Fibroblast of lung (primary cell): ENCODE data around the gene PUSL1. TPM values are rescaled to one million over a fixed set of nuclear protein-coding genes. Genes with fewer than 3 reads are reported as not detected.

Experiments
- DNase-seq, 2 donors: peaks; one replicate each; pipeline versions ENCODE4 v3.0.0 to v3.0.0-alpha.2; 2010; ENCODE audit warnings: low read depth in 2 of 2
- H2AFZ ChIP-seq: 2 replicates; pipeline ENCODE4 v1.5.1; 2012; ENCODE audit warnings: low read length, control low read depth, inconsistent platforms
- H3K27ac ChIP-seq: 2 replicates; pipeline ENCODE4 v1.5.1; 2011; ENCODE audit warnings: low read length, control low read depth; ENCODE audit not compliant: insufficient read depth
- H3K27me3 ChIP-seq: 2 replicates; pipeline ENCODE4 v1.5.1; 2011; ENCODE audit warnings: mild to moderate bottlenecking, low read length; ENCODE audit not compliant: control insufficient read depth, insufficient read depth
- H3K36me3 ChIP-seq: 2 replicates; pipeline ENCODE4 v1.5.1; 2011; ENCODE audit warnings: low read length; ENCODE audit not compliant: control insufficient read depth, insufficient read depth
- H3K4me1 ChIP-seq: 2 replicates; pipeline ENCODE4 v1.5.1; 2011; ENCODE audit warnings: low read length; ENCODE audit not compliant: control insufficient read depth, insufficient read depth; ENCODE audit errors: extremely low read depth
- H3K4me2 ChIP-seq: 2 replicates; pipeline ENCODE4 v1.5.1; 2011; ENCODE audit warnings: low read length, control low read depth; ENCODE audit not compliant: insufficient read depth; ENCODE audit errors: extremely low read depth
- H3K4me3 ChIP-seq, 4 experiments: fragments of 200-600 bp in 1 of 4; sonication (generic) in 1 of 4; replicated peaks in 1 of 4; 2 replicates each; pipeline ENCODE4 v1.5.1; 2011 to 2016; ENCODE audit warnings: low read length in 4 of 4, low read depth in 3 of 4, mild to moderate bottlenecking in 3 of 4, control low read depth in 2 of 4, inconsistent platforms in 1 of 4, mixed read lengths in 1 of 4; ENCODE audit not compliant: insufficient read depth in 1 of 4; ENCODE audit errors: control extremely low read depth in 1 of 4
- H3K79me2 ChIP-seq: 2 replicates; pipeline ENCODE4 v1.5.1; 2012; ENCODE audit warnings: mild to moderate bottlenecking, low read length, inconsistent platforms; ENCODE audit not compliant: control insufficient read depth, insufficient read depth
- H3K9ac ChIP-seq: 2 replicates; pipeline ENCODE4 v1.5.1; 2011; ENCODE audit warnings: mild to moderate bottlenecking, low read length, control low read depth; ENCODE audit not compliant: insufficient read depth
- H3K9me3 ChIP-seq: 2 replicates; pipeline ENCODE4 v1.5.1; 2012; ENCODE audit warnings: low read depth, low read length; ENCODE audit not compliant: control insufficient read depth, insufficient read depth
- H4K20me1 ChIP-seq: 2 replicates; pipeline ENCODE4 v1.5.1; 2011; ENCODE audit warnings: low read length; ENCODE audit not compliant: control insufficient read depth, insufficient read depth; ENCODE audit errors: extremely low read depth
- EZH2 ChIP-seq: IDR thresholded peaks from 2 replicates; pipeline ENCODE4 v1.5.1; 2012; ENCODE audit warnings: low read length, control low read depth, mild to moderate bottlenecking; ENCODE audit errors: missing control alignments
- polyA plus RNA-seq, 2 donors: library from polyadenylated mRNA; depleted of rRNA in 1 of 2; stranded (reverse) in 1 of 2; unstranded in 1 of 2; fragments of >200 nt; gene quantifications; 2 replicates each; pipeline ENCODE4 v1.2.1, GENCODE V29; 2011 to 2012; ENCODE audit warnings: missing spikeins in 1 of 2
- total RNA-seq: library from RNA; depleted of rRNA; stranded (reverse); fragments of >200 nt; gene quantifications from 2 replicates; pipeline ENCODE4 v1.2.1, GENCODE V29; 2014
- TF ChIP-seq, protein P1 (sequence below), 2 donors: IDR thresholded peaks in 1 of 2; conservative IDR thresholded peaks in 1 of 2; 1 replicate in 1 of 2; 2 replicates in 1 of 2; pipeline ENCODE4 v1.5.1; 2011 to 2012; ENCODE audit warnings: low read length in 2 of 2, control low read depth in 1 of 2, inconsistent platforms in 1 of 2, low read depth in 1 of 2, mild to moderate bottlenecking in 1 of 2

The PUSL1 gene
- total and polyA plus RNA-seq, 2 donors (not counting 1 experiment from before 2014, with no cell fraction given), result 7.1 to 12.7 TPM

DNA sequence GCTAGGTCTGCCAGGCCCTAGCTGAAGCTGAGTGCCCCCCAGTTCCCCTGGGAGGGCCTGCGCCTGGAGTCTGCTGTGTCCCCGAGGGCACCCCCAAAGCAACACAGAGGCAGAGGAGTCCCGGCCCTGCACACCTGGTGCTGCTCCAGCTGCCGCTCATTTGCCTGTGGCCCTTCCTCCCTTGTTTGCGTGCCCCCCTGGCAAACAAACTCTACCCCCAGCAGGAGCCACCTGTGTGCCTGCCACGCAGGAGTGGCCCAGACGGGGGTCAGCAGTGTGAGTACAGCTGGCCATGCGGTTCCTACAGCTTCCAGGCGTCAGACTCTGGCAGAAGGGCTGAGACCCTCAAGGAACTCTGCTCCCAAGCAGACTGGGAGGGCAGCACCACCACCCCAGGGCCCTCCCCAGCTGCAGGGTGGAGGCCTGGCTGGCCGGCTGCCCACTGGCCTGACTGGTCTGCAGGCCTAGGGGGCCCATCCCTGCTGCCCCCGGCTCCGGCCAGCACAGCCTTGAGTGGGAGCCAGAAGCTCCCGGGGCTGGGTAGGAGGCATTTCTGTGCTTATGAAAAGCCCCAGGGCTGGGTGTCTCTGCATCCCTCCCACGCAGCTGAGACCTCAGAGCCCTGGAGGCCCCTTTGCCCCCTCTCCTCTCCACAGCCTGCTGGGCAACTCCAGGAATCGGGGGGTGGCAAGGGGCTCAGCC, 22.1 kb downstream of the PUSL1 start:
- Histone ChIP-seq H3K36me3 (peaks cover 11% of the 10 kb centered on the region), H3K4me2 (no peak overlapping the region), H4K20me1 (no peaks in the 10 kb centered on the region), H3K4me3 (no peak overlapping the region), H3K27me3 (no peaks in the 10 kb centered on the region), H3K9me3 (no peaks in the 10 kb centered on the region), H3K4me1 (peaks cover 3% of the 10 kb centered on the region), H3K9ac (no peak overlapping the region), H2AFZ (no peak overlapping the region), H3K79me2 (peaks cover 6% of the 10 kb centered on the region), H3K27ac (no peak overlapping the region)
- DNase-seq, result no peak
- no peak for TF ChIP-seq EZH2
- TF ChIP-seq, protein P1, sequence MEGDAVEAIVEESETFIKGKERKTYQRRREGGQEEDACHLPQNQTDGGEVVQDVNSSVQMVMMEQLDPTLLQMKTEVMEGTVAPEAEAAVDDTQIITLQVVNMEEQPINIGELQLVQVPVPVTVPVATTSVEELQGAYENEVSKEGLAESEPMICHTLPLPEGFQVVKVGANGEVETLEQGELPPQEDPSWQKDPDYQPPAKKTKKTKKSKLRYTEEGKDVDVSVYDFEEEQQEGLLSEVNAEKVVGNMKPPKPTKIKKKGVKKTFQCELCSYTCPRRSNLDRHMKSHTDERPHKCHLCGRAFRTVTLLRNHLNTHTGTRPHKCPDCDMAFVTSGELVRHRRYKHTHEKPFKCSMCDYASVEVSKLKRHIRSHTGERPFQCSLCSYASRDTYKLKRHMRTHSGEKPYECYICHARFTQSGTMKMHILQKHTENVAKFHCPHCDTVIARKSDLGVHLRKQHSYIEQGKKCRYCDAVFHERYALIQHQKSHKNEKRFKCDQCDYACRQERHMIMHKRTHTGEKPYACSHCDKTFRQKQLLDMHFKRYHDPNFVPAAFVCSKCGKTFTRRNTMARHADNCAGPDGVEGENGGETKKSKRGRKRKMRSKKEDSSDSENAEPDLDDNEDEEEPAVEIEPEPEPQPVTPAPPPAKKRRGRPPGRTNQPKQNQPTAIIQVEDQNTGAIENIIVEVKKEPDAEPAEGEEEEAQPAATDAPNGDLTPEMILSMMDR (conservative IDR thresholded peaks at IDR 0.05 in 1 of 2, IDR thresholded peaks at IDR 0.05 in 1 of 2; ENCODE audit: low read depth in 1 of 2, low read length in 2 of 2), result no peak

DNA sequence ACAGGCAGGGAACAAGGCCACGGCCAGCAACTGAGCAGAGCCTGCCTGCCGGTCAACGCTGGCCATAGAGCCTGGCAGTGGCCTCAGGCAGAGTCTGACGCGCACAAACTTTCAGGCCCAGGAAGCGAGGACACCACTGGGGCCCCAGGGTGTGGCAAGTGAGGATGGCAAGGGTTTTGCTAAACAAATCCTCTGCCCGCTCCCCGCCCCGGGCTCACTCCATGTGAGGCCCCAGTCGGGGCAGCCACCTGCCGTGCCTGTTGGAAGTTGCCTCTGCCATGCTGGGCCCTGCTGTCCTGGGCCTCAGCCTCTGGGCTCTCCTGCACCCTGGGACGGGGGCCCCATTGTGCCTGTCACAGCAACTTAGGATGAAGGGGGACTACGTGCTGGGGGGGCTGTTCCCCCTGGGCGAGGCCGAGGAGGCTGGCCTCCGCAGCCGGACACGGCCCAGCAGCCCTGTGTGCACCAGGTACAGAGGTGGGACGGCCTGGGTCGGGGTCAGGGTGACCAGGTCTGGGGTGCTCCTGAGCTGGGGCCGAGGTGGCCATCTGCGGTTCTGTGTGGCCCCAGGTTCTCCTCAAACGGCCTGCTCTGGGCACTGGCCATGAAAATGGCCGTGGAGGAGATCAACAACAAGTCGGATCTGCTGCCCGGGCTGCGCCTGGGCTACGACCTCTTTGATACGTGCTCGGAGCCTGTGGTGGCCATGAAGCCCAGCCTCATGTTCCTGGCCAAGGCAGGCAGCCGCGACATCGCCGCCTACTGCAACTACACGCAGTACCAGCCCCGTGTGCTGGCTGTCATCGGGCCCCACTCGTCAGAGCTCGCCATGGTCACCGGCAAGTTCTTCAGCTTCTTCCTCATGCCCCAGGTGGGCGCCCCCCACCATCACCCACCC, 22.9 kb downstream of the PUSL1 start, which contains the start of gene TAS1R3:
Gene TAS1R3, plus strand, starts transcription at position 213 of the 898 bp plus-strand sequence. Its CDS starts 66 bp downstream, at position 279.
- H4K20me1 ChIP-seq, result no peaks in the 10 kb centered on the region
- H3K79me2 ChIP-seq, result no peaks in the 10 kb centered on the region
- no peak within 1 kb of the TSS for H3K27ac ChIP-seq
- no peaks in the 10 kb centered on the region for H3K4me1 ChIP-seq
- H3K9me3 ChIP-seq, result no peaks in the 10 kb centered on the region
- H3K9ac ChIP-seq, result no peak within 1 kb of the TSS
- H2AFZ ChIP-seq, result no peak within 1 kb of the TSS
- TF ChIP-seq, protein P1 (conservative IDR thresholded peaks at IDR 0.05 in 1 of 2, IDR thresholded peaks at IDR 0.05 in 1 of 2; ENCODE audit: low read depth in 1 of 2, low read length in 2 of 2), result no peak
- no peak for TF ChIP-seq EZH2
- no peak within 1 kb of the TSS for H3K4me3 ChIP-seq
- DNase-seq, result no peak
- H3K27me3 ChIP-seq, result no peaks in the 10 kb centered on the region
- peaks cover 11% of the 10 kb centered on the region for H3K36me3 ChIP-seq
- H3K4me2 ChIP-seq, result no peak within 1 kb of the TSS

DNA sequence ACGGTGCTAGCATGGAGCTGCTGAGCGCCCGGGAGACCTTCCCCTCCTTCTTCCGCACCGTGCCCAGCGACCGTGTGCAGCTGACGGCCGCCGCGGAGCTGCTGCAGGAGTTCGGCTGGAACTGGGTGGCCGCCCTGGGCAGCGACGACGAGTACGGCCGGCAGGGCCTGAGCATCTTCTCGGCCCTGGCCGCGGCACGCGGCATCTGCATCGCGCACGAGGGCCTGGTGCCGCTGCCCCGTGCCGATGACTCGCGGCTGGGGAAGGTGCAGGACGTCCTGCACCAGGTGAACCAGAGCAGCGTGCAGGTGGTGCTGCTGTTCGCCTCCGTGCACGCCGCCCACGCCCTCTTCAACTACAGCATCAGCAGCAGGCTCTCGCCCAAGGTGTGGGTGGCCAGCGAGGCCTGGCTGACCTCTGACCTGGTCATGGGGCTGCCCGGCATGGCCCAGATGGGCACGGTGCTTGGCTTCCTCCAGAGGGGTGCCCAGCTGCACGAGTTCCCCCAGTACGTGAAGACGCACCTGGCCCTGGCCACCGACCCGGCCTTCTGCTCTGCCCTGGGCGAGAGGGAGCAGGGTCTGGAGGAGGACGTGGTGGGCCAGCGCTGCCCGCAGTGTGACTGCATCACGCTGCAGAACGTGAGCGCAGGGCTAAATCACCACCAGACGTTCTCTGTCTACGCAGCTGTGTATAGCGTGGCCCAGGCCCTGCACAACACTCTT, 23.8 kb downstream of the PUSL1 start:
- H3K27me3 ChIP-seq, result no peaks in the 10 kb centered on the region
- H2AFZ ChIP-seq, result no peak overlapping the region
- no peak overlapping the region for H3K4me2 ChIP-seq
- no peak overlapping the region for H3K4me3 ChIP-seq
- no peak overlapping the region for H3K27ac ChIP-seq
- DNase-seq, result no peak
- H3K9ac ChIP-seq, result no peak overlapping the region
- H3K79me2 ChIP-seq, result no peaks in the 10 kb centered on the region
- peaks cover 14% of the 10 kb centered on the region for H3K36me3 ChIP-seq
- no peaks in the 10 kb centered on the region for H3K9me3 ChIP-seq
- no peaks in the 10 kb centered on the region for H4K20me1 ChIP-seq
- TF ChIP-seq EZH2, result no peak
- TF ChIP-seq, protein P1 (conservative IDR thresholded peaks at IDR 0.05 in 1 of 2, IDR thresholded peaks at IDR 0.05 in 1 of 2; ENCODE audit: low read depth in 1 of 2, low read length in 2 of 2), result no peak
- no peaks in the 10 kb centered on the region for H3K4me1 ChIP-seq
